GOT3 (cell line): ENCODE data around the gene HECA.

Source experiments
- DNase-seq: peaks from one replicate; lab custom pipeline; 2025; ENCODE audit warnings: mixed read lengths; lab: John Stamatoyannopoulos, UW

HECA gene

DNA sequence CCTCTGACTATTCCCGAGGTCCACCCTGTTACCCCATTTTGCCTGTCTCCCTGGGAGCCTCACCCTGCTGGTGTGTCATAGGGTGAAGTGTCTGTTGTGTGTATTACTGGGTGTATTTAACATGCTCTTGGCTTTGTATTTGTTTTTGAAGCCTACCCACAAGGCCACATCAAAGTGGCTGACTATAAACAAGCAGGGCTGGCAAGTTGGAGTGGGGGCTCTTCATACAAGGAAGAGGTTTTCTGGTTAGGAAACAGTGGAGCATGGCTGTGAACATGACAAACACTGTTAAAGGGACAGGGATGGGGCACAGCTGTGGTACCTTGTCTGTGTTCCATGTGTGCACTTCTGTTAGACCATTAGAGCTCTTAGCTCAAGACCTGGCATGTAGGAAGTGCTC lies 26.3 kb downstream of the HECA start:
- DNase-seq, result no peak

DNA sequence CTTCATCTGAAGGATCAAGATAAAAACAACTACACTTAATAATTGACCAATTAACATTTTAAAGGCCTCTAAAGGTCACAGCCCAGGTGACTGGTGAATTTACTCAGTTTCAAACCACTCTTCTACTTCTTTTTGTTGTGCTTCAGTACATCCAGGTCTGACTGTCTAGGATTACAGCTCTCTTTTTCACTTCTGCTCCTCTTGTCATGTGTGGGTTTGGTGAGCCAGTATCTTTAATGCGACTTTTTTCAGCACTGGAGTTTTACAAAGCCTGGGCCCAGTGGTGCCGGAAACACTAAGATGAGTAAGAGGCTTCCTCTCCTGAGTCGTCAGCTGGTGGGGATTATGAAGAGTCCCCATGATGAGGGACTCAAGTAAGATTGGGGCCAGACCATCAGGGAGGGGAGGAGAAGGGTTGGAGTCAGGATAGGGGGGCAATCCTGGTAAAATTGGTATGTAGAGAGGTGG lies 27.0 kb downstream of the HECA start:
- no peak for DNase-seq

GRCh38 chr6:139164001-139164400 lies 29.1 kb downstream of the HECA start:
- no peak for DNase-seq

GRCh38 chr6:139165324-139165723 lies 30.4 kb downstream of the HECA start:
- DNase-seq, result no peak

GRCh38 chr6:139166238-139166955 lies 31.5 kb downstream of the HECA start:
- no peak for DNase-seq

DNA sequence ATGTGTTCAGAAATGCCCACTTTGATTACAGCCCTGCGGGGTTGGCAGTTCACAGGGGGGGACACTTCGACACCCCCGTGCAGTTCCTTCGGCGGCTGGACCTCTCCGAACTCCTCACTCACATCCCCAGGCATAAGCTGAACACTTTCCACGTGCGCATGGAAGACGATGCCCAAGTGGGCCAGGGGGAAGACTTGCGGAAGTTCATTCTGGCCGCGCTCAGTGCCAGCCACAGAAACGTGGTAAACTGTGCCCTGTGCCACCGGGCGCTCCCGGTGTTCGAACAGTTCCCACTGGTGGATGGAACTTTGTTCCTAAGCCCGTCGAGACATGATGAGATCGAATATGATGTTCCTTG lies 32.1 kb downstream of the HECA start:
- no peak for DNase-seq

- no peak for DNase-seq
These were observed 37.3 kb downstream of the HECA start for GRCh38 chr6:139172151-139172550.

- no peak for DNase-seq
These were observed 37.7 kb downstream of the HECA start for GRCh38 chr6:139172567-139172966.

GRCh38 chr6:139173172-139173571 lies 38.3 kb downstream of the HECA start:
- DNase-seq, result no peak

- no peak for DNase-seq
These were observed 38.9 kb downstream of the HECA start for GRCh38 chr6:139173822-139174221.

- DNase-seq, result no peak
These were observed 40.1 kb downstream of the HECA start for GRCh38 chr6:139174961-139175360.

DNA sequence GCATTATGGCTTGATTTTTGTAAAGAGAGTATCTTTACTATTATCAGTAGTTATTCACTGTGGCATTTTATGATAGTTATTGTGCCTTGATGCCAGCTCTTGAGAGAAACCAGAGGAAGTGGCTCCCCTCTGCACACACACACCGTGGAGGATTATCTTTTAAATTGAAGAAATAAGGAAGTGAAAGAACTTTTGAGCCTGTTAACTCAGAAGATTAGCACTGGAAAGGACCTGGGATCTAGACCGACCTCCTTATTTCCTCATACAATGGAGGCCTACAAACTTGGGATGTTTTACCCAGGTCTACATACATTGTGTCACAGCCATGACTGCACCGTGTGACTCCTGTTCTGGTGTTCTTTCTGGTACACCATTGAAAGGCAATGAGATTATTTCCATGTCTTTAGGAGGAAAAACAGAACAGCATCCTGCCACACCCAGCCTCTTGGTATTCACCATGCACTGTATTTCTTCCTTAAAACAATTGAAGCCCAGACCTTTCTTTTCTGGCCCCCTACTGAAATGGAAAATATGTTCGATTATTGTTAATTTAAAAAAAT lies 40.6 kb downstream of the HECA start:
- DNase-seq, result no peak

DNA sequence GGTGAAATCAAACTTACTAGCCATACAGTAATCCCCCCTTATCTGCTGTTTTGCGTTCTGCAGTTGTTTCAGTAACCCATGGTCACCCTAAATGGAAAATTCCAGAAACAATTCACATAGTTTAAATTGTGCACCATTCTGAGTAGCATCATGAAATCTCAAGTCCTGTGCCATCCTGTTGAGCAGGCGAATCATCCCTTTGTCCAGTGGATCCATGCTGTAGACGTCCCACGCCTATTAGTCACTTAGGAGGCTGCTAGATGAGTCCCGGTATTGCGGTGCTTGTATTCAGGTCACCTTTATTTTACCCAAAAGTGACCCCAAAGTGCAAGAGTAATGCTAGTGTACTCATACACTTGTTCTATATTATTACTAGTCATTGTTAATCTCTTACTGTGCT lies 46.4 kb downstream of the HECA start:
- DNase-seq, result no peak

GRCh38 chr6:139184047-139184446 lies 49.2 kb downstream of the HECA start:
- no peak for DNase-seq

DNA sequence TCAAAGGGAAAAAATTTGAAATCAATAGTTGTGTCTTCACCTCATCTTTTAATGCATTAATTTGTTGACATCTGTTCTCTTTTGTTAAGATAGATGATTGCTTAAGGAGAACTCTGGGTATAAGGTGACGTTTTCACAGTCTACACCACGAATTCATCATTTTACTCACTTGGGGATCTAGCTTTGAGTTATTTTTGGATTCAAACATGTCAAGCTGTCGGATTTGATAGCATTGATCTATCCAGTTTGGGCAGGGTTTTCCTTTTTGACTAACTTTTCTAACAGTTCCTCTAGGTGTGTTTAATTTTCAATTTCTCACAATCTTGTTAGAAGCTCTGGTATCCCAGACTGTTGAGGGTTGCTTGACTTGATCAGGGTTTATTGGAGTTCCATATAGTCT lies 49.6 kb downstream of the HECA start:
- no peak for DNase-seq

GRCh38 chr6:139186242-139186641 lies 51.4 kb downstream of the HECA start:
- DNase-seq, result no peak

GRCh38 chr6:139186692-139187091 lies 51.8 kb downstream of the HECA start:
- DNase-seq, result no peak

- DNase-seq, result no peak
These were observed 52.6 kb downstream of the HECA start for GRCh38 chr6:139187489-139187888.

DNA sequence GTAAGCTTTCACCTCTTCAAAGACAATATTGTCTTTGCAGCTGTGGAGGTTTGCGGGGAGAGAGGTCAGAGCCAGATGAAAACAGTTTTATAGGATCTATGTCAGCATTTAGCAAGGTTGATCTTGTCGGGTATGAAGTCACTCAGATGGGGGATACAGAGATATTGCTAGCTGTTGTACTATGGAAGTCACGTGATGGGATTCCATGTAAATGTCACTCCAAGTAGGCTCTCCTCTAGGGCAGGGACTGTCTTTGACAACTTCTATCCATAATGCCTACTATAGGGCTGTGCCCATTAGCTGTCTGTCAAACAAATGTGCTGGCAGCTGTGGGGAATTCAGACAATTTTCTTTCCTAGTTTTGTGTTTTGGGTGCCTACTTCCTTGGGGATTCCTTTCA lies 54.8 kb downstream of the HECA start:
- no peak for DNase-seq

DNA sequence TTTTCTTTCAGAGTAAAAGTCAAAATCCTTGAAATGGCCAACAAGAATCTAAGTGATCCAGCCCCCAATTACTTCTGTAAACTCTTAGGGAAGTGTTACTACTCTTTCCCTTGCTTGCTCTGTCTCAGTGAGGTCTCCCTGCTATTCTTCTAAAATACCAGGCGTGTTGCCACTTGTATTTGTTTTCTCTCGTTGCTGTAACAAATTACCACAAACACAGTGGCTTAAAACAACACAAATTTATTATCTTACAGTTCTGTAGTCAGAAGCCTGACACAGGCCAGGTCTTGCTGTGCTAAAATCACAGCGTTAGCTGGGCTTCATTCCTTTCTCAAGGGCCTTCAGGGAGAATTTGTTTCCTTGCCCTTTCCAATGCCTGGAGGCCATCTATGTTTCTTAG lies 59.9 kb downstream of the HECA start:
- DNase-seq, result no peak

- no peak for DNase-seq
These were observed 63.8 kb downstream of the HECA start for GRCh38 chr6:139198529-139199288.

DNA sequence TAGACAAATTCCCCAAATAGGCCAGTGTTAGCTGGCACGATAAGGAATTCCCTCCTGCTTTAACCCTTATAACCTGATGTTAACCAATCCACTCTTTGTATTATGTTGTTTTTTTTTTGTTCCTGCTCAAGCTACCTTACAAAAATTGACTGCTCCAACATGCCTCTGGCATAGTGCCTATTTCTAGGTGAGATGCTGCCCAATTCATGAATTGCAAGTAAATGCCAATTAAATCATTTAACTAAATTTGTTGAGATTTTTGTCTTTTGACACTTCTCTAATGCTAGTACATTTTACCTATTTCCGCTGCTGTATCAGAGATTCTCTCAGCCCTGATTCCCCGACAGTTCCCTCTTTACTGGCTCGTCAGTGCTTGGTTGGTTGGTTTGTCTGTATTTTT lies 66.5 kb downstream of the HECA start:
- DNase-seq, result no peak

GRCh38 chr6:139204978-139205377 lies 70.1 kb downstream of the HECA start:
- no peak for DNase-seq
